Activated naive CD4-positive, alpha-beta T cell treated with anti-CD3 and anti-CD28 coated beads, Interleukin-2, amount 10 ng/mL, durations not matched to agents 5 hours and 36 hours (primary cell): ENCODE results near the gene SLC35D1. TPM values are rescaled to one million over a fixed set of nuclear protein-coding genes. Genes with fewer than 3 reads are reported as not detected.

Experiments used
- total RNA-seq, 2 experiments: library from RNA; stranded (reverse); gene quantifications; one replicate each; pipeline ENCODE4 v1.2.3, GENCODE V29; 2021

Gene SLC35D1
- total RNA-seq, result 10 to 100 TPM; 13.4 to 13.5 TPM

DNA sequence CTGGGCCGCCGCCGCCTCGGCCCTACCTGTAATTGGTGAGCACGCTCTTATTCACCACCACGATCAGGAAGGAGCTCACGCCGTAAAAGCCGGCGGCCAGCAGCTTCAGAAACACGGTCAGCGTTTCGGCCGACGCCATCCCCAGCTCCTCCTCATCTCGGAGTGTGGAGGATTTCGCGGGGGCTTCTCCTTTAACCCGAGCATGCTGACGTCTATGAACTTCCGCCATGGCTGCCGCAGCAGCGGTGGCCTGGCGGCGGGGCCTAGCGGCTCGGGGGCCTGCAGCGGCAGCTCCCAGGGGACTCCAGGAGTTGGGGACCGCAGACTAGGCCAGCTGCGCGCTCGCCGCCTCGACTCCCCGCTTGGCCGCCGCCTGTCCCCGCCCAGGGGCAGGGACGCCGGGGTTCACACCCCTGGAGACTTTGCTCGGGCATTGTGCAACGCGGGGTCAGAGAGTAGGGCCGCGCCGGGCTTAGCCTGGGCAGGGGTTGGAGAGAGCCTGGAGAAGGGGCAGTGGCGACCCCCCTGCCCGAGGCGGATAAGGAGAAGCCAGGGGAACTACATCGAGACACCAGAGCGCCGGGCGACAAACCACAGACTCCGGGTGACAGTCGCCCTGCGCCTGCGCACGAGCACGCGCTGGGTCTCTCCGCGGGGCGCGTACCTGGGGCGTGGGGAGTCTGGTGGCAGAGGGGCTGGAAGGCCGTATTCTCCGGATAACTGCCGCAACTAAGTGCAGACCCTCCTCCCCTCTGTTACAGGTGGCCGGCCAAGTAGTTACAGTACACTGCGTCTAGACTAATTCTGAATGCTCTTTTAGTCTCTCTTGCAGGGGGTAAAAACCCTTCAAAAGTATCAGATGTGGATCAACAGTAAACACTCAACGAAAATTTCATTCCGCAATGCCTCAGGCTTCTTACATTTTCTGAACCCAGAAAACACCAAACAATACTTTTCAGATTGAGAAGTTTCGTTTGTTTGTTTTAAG, at the start of gene SLC35D1:
Gene SLC35D1, minus strand, starts transcription at position 364 of the 988 bp plus-strand sequence. Its CDS starts 135 bp downstream, at position 229.

Other genes with a start within 250 kb of the SLC35D1 start
- 1 to 10 TPM; 1.9 to 2.2 TPM for gene DNAI4, start 129.3 kb downstream of the SLC35D1 start, total RNA-seq
- 10 to 100 TPM; 50.8 to 51.1 TPM for gene MIER1, start 129.2 kb downstream of the SLC35D1 start, total RNA-seq
- gene C1orf141, start 80.8 kb upstream of the SLC35D1 start, total RNA-seq, result not detected
- under 1 TPM; 0.12 to 0.13 TPM for gene IL23R, start 112.3 kb upstream of the SLC35D1 start, total RNA-seq